Measurements from ENCODE around the gene KRTAP1-4. TPM values are rescaled to one million over a fixed set of nuclear protein-coding genes. Genes with fewer than 3 reads are reported as not detected.
A peak's percentile ranks its signal among the peaks of the same experiment; 100 is the strongest.

KRTAP1-4 gene
- total and polyA plus RNA-seq, 8 donors = not detected

- intact Hi-C loops (cut with DNase I; ENCODE audit: low total_unique reads) = no loop called here
- Histone ChIP-seq H3K36me3 (no peaks in the 10 kb centered on the region), H3K27me3 (no peaks in the 10 kb centered on the region), H3K27ac (no peak overlapping the region), H3K9me3 (no peaks in the 10 kb centered on the region), H3K4me1 (no peaks in the 10 kb centered on the region), H3K4me3 (no peak overlapping the region)
- no peak for TF ChIP-seq POLR2AphosphoS5 (IDR thresholded peaks at IDR 0.05)
- TF ChIP-seq EP300 (IDR thresholded peaks at IDR 0.05) = no peak
- no peak for TF ChIP-seq POLR2A (IDR thresholded peaks at IDR 0.05)
- TF ChIP-seq CTCF (IDR thresholded peaks at IDR 0.05) = no peak
- 69 to 81% (median 74%) methylated on average over 7 of the region's 7 CpGs for WGBS, 5 donors
- DNase-seq = no peak
Observed at GRCh38 chr17:41015454-41015853, 14.5 kb downstream of the KRTAP1-4 start.

GRCh38 chr17:41013606-41014005 lies 16.4 kb downstream of the KRTAP1-4 start:
- intact Hi-C loops (cut with DNase I; ENCODE audit: low total_unique reads) = no loop called here
- DNase-seq = peak in 1 of 2 donors; percentile 15
- Histone ChIP-seq H3K27ac (no peak overlapping the region), H3K36me3 (no peaks in the 10 kb centered on the region), H3K4me1 (no peaks in the 10 kb centered on the region), H3K4me3 (no peak overlapping the region), H3K9me3 (no peaks in the 10 kb centered on the region), H3K27me3 (no peaks in the 10 kb centered on the region)
- TF ChIP-seq CTCF (IDR thresholded peaks at IDR 0.05) = no peak
- no peak for TF ChIP-seq POLR2AphosphoS5 (IDR thresholded peaks at IDR 0.05)
- TF ChIP-seq POLR2A (IDR thresholded peaks at IDR 0.05) = no peak
- TF ChIP-seq EP300 (IDR thresholded peaks at IDR 0.05) = no peak
- 28 to 42% (median 39%) methylated on average over 1 of the region's 1 CpG for WGBS, 5 donors

- Histone ChIP-seq H3K9me3 (no peaks in the 10 kb centered on the region), H3K36me3 (no peaks in the 10 kb centered on the region), H3K27me3 (no peaks in the 10 kb centered on the region), H3K4me3 (no peak overlapping the region), H3K4me1 (no peaks in the 10 kb centered on the region), H3K27ac (no peak overlapping the region)
- 85 to 96% (median 86%) methylated on average over 3 of the region's 3 CpGs for WGBS, 5 donors
- no peak for DNase-seq
- intact Hi-C loops (cut with DNase I; ENCODE audit: low total_unique reads) = no loop called here
- TF ChIP-seq EP300 (IDR thresholded peaks at IDR 0.05) = no peak
- TF ChIP-seq POLR2A (IDR thresholded peaks at IDR 0.05) = no peak
- no peak for TF ChIP-seq POLR2AphosphoS5 (IDR thresholded peaks at IDR 0.05)
- no peak for TF ChIP-seq CTCF (IDR thresholded peaks at IDR 0.05)
Observed at GRCh38 chr17:41013181-41013580, 16.8 kb downstream of the KRTAP1-4 start.

GRCh38 chr17:41012326-41013120 lies 17.5 kb downstream of the KRTAP1-4 start:
- no peak for DNase-seq
- H3K4me1 ChIP-seq = no peaks in the 10 kb centered on the region
- no peaks in the 10 kb centered on the region for H3K27me3 ChIP-seq
- TF ChIP-seq POLR2AphosphoS5 (IDR thresholded peaks at IDR 0.05) = no peak
- no peak for TF ChIP-seq EP300 (IDR thresholded peaks at IDR 0.05)
- TF ChIP-seq POLR2A (IDR thresholded peaks at IDR 0.05) = no peak
- TF ChIP-seq CTCF (IDR thresholded peaks at IDR 0.05) = no peak
- intact Hi-C loops (cut with DNase I; ENCODE audit: low total_unique reads) = no loop called here
- no peaks in the 10 kb centered on the region for H3K9me3 ChIP-seq
- H3K27ac ChIP-seq = no peak overlapping the region
- H3K4me3 ChIP-seq = no peak overlapping the region
- WGBS, 5 donors = 73 to 85% (median 77%) methylated on average over 6 of the region's 6 CpGs
- H3K36me3 ChIP-seq = no peaks in the 10 kb centered on the region

Data from stomach (tissue), 9 donors.